ENCODE measurements around the gene CDC37. TPM values are rescaled to one million over a fixed set of nuclear protein-coding genes. Genes with fewer than 3 reads are reported as not detected.
"Not testable (repeated sequence)": the region's sequence is repeated elsewhere in the genome, so short reads cannot be mapped to it uniquely, and the experiment has no call there.

CDC37 gene
- total and polyA plus RNA-seq, 7 donors: 106 to 294 (median 129) TPM

- Histone ChIP-seq H3K4me3 (no peak overlapping the region), H3K9me3 (no peaks in the 10 kb centered on the region), H3K27me3 (no peaks in the 10 kb centered on the region), H3K27ac (no peak overlapping the region), H3K4me1 (no peaks in the 10 kb centered on the region), H3K36me3 (peaks cover 4 to 61% (median 14%) of the 10 kb centered on the region in 4 donors)
- TF ChIP-seq POLR2A (IDR thresholded peaks at IDR 0.05): no peak
- no peak for TF ChIP-seq EP300 (IDR thresholded peaks at IDR 0.05)
- no peak for TF ChIP-seq CTCF (IDR thresholded peaks at IDR 0.05)
- TF ChIP-seq POLR2AphosphoS5 (IDR thresholded peaks at IDR 0.05): no peak
- WGBS, 2 donors: 90 to 96% methylated on average over 3 of the region's 3 CpGs
- DNase-seq: no peak
- intact Hi-C loops (cut with DNase I): no loop called here
Measured at GRCh38 chr19:10372690-10373089, 30.7 kb downstream of the CDC37 start.

- no peak overlapping the region for H3K4me3 ChIP-seq
- WGBS, 2 donors: 94 to 96% methylated on average over 15 of the region's 15 CpGs
- H3K4me1 ChIP-seq: no peaks in the 10 kb centered on the region
- DNase-seq: no peak
- H3K27me3 ChIP-seq: no peaks in the 10 kb centered on the region
- peaks cover 22 to 85% (median 42%) of the 10 kb centered on the region in 4 donors for H3K36me3 ChIP-seq
- H3K27ac ChIP-seq: no peak overlapping the region
- no peaks in the 10 kb centered on the region for H3K9me3 ChIP-seq
- no peak for TF ChIP-seq CTCF (IDR thresholded peaks at IDR 0.05)
- intact Hi-C loops (cut with DNase I): no loop called here
Measured at GRCh38 chr19:10368101-10368803, 35.1 kb downstream of the CDC37 start.

- intact Hi-C loops (cut with DNase I); H3K9me3 ChIP-seq; DNase-seq; H3K27me3 ChIP-seq; H3K4me3 ChIP-seq; H3K4me1 ChIP-seq; H3K27ac ChIP-seq: not testable (repeated sequence)
- WGBS, 2 donors: 97 to 99% methylated on average over 4 of the region's 4 CpGs
- peaks cover 22 to 92% (median 42%) of the 10 kb centered on the region in 4 donors for H3K36me3 ChIP-seq
Measured at GRCh38 chr19:10366950-10367512, 36.3 kb downstream of the CDC37 start.

GRCh38 chr19:10365518-10365917, 37.8 kb downstream of the CDC37 start:
- Histone ChIP-seq H3K4me3 (no peak overlapping the region), H3K27ac (no peak overlapping the region), H3K4me1 (no peaks in the 10 kb centered on the region), H3K27me3 (no peaks in the 10 kb centered on the region), H3K9me3 (no peaks in the 10 kb centered on the region), H3K36me3 (peaks cover 22 to 97% (median 45%) of the 10 kb centered on the region in 4 donors)
- intact Hi-C loops (cut with DNase I): no loop called here
- TF ChIP-seq CTCF (IDR thresholded peaks at IDR 0.05) (no peak), POLR2AphosphoS5 (IDR thresholded peaks at IDR 0.05) (no peak), POLR2A (IDR thresholded peaks at IDR 0.05) (no peak), EP300 (IDR thresholded peaks at IDR 0.05) (no peak)
- WGBS, 2 donors: 96 to 97% methylated on average over 23 of the region's 23 CpGs
- no peak for DNase-seq

- Histone ChIP-seq H3K36me3 (peaks cover 21 to 99% (median 45%) of the 10 kb centered on the region in 4 donors), H3K9me3 (no peaks in the 10 kb centered on the region), H3K4me3 (no peak overlapping the region), H3K27me3 (no peaks in the 10 kb centered on the region), H3K4me1 (no peaks in the 10 kb centered on the region), H3K27ac (no peak overlapping the region)
- TF ChIP-seq EP300 (IDR thresholded peaks at IDR 0.05) (no peak), CTCF (IDR thresholded peaks at IDR 0.05) (no peak), POLR2AphosphoS5 (IDR thresholded peaks at IDR 0.05) (no peak), POLR2A (IDR thresholded peaks at IDR 0.05) (no peak)
- intact Hi-C loops (cut with DNase I): no loop called here
- no peak for DNase-seq
- WGBS, 2 donors: 93 to 94% methylated on average over 19 of the region's 19 CpGs
Measured at GRCh38 chr19:10364644-10365043, 38.7 kb downstream of the CDC37 start.

Data from sigmoid colon (tissue), 7 donors.